ENCODE results near the gene SEMA5A.

SEMA5A gene

DNA sequence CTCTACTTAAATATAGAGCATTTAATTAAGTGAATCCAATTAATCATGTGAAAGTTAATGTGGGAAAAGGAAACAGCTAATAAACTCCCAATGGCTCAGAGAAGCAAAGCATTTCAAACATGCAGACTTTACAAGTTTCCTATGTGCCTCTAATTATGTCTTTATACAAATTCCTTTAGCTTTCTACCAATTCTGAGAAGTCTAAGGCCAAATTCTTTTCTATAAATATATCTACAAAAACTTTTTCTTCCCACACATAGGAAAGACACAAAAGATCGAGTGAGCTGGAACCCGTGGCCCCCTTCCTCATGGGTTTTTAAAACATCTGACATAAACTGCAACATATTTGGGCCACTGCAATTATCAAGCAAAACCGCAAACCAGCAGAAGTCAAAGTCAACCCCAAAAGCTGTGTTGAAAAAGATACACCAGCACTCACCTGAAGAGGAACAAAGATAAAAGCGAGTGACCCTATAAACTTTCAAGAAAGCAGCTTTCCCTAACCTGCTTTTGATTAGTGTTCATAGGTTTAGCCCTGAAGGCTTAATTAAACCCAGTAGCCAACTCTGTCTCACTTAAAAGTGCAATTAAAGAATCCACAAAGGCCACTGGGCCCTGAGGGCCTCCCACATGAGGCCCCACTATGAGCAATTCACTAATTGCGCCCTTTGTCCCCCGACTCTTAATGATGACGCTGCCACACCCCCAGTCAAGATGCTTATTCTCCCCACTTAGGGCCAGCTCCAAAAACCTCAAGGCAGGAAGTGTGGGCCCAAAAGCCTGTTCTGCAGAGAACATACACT is 12.1 kb downstream of the SEMA5A start:
- Histone ChIP-seq H3K9me3 (replicated peaks in 1 of 2; ENCODE audit: control insufficient read depth in 2 of 2, insufficient read depth in 1 of 2, low read depth in 1 of 2, low read length in 2 of 2) (peaks cover 0 to 3% of the 10 kb centered on the region in 2 donors), H3K4me2 (ENCODE audit: insufficient read depth, low read length, poor library complexity, severe bottlenecking) (no peak overlapping the region), H2BK5ac (ENCODE audit: low read length) (no peak overlapping the region), H4K8ac (ENCODE audit: low read depth, low read length) (no peak overlapping the region), H2AFZ (ENCODE audit: low read length) (no peak overlapping the region), H2BK120ac (ENCODE audit: low read depth, low read length) (no peak overlapping the region), H3K4me1 (ENCODE audit: control insufficient read depth in 2 of 2, insufficient read depth in 1 of 2, low read depth in 1 of 2, low read length in 2 of 2) (peaks cover 6 to 10% of the 10 kb centered on the region in 2 donors), H4K91ac (ENCODE audit: low read depth, low read length, poor library complexity) (no peak overlapping the region), H3K36me3 (replicated peaks in 1 of 2; ENCODE audit: control insufficient read depth in 2 of 2, insufficient read depth in 2 of 2, low read length in 2 of 2) (peaks cover 0 to 5% of the 10 kb centered on the region in 2 donors), H3K4me3 (ENCODE audit: low read length in 2 of 2) (no peak overlapping the region), H3K18ac (ENCODE audit: low read length) (no peak overlapping the region), H2BK15ac (ENCODE audit: low read length) (no peak overlapping the region), H3K9ac (ENCODE audit: low read depth, low read length, poor library complexity) (no peak overlapping the region), H3K27me3 (ENCODE audit: control insufficient read depth in 3 of 3, insufficient read depth in 3 of 3, low read depth in 1 of 3, low read length in 3 of 3) (no peaks in the 10 kb centered on the region), H2AK5ac (ENCODE audit: low read depth, low read length) (no peak overlapping the region), H2BK12ac (ENCODE audit: low read length) (no peak overlapping the region), H3K14ac (ENCODE audit: low read length) (no peak overlapping the region), H3K23ac (ENCODE audit: low read depth, low read length, poor library complexity) (no peak overlapping the region), H3K79me1 (ENCODE audit: low read depth, low read length) (peaks cover 6% of the 10 kb centered on the region), H3K4ac (ENCODE audit: low read length) (no peak overlapping the region), H3K27ac (replicated peaks; ENCODE audit: low read length) (peak overlapping the region; percentile 37)
- WGBS, 2 donors (ENCODE audit: extremely low coverage in 2 of 2, insufficient read length in 2 of 2, insufficient replicate concordance in 1 of 2), result no CpG with 5 or more reads among the region's 7 CpGs
- no peak for DNase-seq (ENCODE audit: low spot score)

DNA sequence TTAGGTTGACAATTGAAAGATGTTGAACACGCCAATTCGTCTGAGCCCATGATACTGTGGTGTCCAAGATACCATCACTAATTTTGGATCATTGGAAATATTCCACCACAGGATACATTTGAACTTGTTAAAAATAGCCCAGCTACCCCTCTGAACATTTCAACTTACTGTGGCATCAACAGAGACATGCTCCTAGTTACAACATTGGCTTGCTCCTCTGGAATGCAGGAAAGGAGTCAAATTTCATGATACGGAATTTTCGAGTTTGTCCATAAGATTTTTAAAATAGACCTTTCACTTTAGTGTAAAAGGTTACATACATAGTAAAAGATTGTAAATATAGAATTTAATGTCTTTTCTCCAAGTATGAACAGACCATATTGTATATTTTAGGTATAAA is 12.8 kb downstream of the SEMA5A start:
- no CpG with 5 or more reads among the region's 4 CpGs for whole genome bisulfite sequencing, 2 donors (ENCODE audit: extremely low coverage in 2 of 2, insufficient read length in 2 of 2, insufficient replicate concordance in 1 of 2)

DNA sequence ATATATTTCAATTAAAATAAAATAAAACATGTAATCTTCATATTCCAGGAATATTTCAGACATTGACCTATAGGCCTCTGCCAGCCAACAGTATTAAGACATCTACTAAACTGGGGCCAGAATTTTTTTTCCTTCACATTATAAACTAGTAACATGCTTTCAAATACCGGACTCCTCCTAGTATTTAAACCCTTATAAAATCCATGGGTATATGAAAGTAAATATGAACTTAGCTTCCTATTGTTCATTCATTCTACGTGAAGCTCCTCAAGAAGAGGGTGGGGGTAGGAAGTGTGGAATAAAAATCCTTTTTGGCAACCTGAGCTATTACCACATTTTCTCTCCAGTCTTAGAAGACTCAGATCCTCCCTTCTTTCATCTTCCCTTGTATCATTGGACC is 16.4 kb downstream of the SEMA5A start:
- no peak overlapping the region for H2BK15ac ChIP-seq (ENCODE audit: low read length)
- WGBS, 2 donors (ENCODE audit: extremely low coverage in 2 of 2, insufficient read length in 2 of 2, insufficient replicate concordance in 1 of 2), result no CpG with 5 or more reads among the region's 2 CpGs
- no peak overlapping the region for H3K23ac ChIP-seq (ENCODE audit: low read depth, low read length, poor library complexity)
- H3K14ac ChIP-seq (ENCODE audit: low read length), result no peak overlapping the region
- no peak overlapping the region for H2BK120ac ChIP-seq (ENCODE audit: low read depth, low read length)
- no peak overlapping the region for H3K4me3 ChIP-seq (ENCODE audit: low read length in 2 of 2)
- H2AFZ ChIP-seq (ENCODE audit: low read length), result no peak overlapping the region
- H4K8ac ChIP-seq (ENCODE audit: low read depth, low read length), result no peak overlapping the region
- H3K27ac ChIP-seq (replicated peaks; ENCODE audit: low read length), result no peak overlapping the region
- no peak overlapping the region for H2BK12ac ChIP-seq (ENCODE audit: low read length)
- H3K27me3 ChIP-seq (ENCODE audit: control insufficient read depth in 3 of 3, insufficient read depth in 3 of 3, low read depth in 1 of 3, low read length in 3 of 3), result no peaks in the 10 kb centered on the region
- peaks cover 10 to 11% of the 10 kb centered on the region in 2 donors for H3K4me1 ChIP-seq (ENCODE audit: control insufficient read depth in 2 of 2, insufficient read depth in 1 of 2, low read depth in 1 of 2, low read length in 2 of 2)
- peaks cover 6% of the 10 kb centered on the region for H3K79me1 ChIP-seq (ENCODE audit: low read depth, low read length)
- H3K9me3 ChIP-seq (replicated peaks in 1 of 2; ENCODE audit: control insufficient read depth in 2 of 2, insufficient read depth in 1 of 2, low read depth in 1 of 2, low read length in 2 of 2), result no peaks in the 10 kb centered on the region
- no peak overlapping the region for H3K9ac ChIP-seq (ENCODE audit: low read depth, low read length, poor library complexity)
- H2BK5ac ChIP-seq (ENCODE audit: low read length), result no peak overlapping the region
- H3K18ac ChIP-seq (ENCODE audit: low read length), result no peak overlapping the region
- H2AK5ac ChIP-seq (ENCODE audit: low read depth, low read length), result no peak overlapping the region
- H3K4me2 ChIP-seq (ENCODE audit: insufficient read depth, low read length, poor library complexity, severe bottlenecking), result no peak overlapping the region
- no peak overlapping the region for H4K91ac ChIP-seq (ENCODE audit: low read depth, low read length, poor library complexity)
- H3K4ac ChIP-seq (ENCODE audit: low read length), result no peak overlapping the region
- H3K36me3 ChIP-seq (replicated peaks in 1 of 2; ENCODE audit: control insufficient read depth in 2 of 2, insufficient read depth in 2 of 2, low read length in 2 of 2), result peaks cover 0 to 8% of the 10 kb centered on the region in 2 donors
- no peak for DNase-seq (ENCODE audit: low spot score)

More for the DNA sequence above, 12.8 kb downstream of the SEMA5A start:
- H3K23ac ChIP-seq (ENCODE audit: low read depth, low read length, poor library complexity), result no peak overlapping the region
- H3K36me3 ChIP-seq (replicated peaks in 1 of 2; ENCODE audit: control insufficient read depth in 2 of 2, insufficient read depth in 2 of 2, low read length in 2 of 2), result peaks cover 0 to 5% of the 10 kb centered on the region in 2 donors
- no peak overlapping the region for H3K14ac ChIP-seq (ENCODE audit: low read length)
- no peak overlapping the region for H2BK15ac ChIP-seq (ENCODE audit: low read length)
- H4K91ac ChIP-seq (ENCODE audit: low read depth, low read length, poor library complexity), result no peak overlapping the region
- no peak for DNase-seq (ENCODE audit: low spot score)
- no peak overlapping the region for H3K4me2 ChIP-seq (ENCODE audit: insufficient read depth, low read length, poor library complexity, severe bottlenecking)
- H3K27ac ChIP-seq (replicated peaks; ENCODE audit: low read length), result no peak overlapping the region
- no peak overlapping the region for H2AK5ac ChIP-seq (ENCODE audit: low read depth, low read length)
- H3K4me1 ChIP-seq (ENCODE audit: control insufficient read depth in 2 of 2, insufficient read depth in 1 of 2, low read depth in 1 of 2, low read length in 2 of 2), result peaks cover 6 to 11% of the 10 kb centered on the region in 2 donors
- H2AFZ ChIP-seq (ENCODE audit: low read length), result no peak overlapping the region
- H3K79me1 ChIP-seq (ENCODE audit: low read depth, low read length), result peaks cover 6% of the 10 kb centered on the region
- no peak overlapping the region for H3K4ac ChIP-seq (ENCODE audit: low read length)
- H3K9me3 ChIP-seq (replicated peaks in 1 of 2; ENCODE audit: control insufficient read depth in 2 of 2, insufficient read depth in 1 of 2, low read depth in 1 of 2, low read length in 2 of 2), result peaks cover 0 to 3% of the 10 kb centered on the region in 2 donors
- H4K8ac ChIP-seq (ENCODE audit: low read depth, low read length), result no peak overlapping the region
- H2BK12ac ChIP-seq (ENCODE audit: low read length), result no peak overlapping the region
- no peak overlapping the region for H3K9ac ChIP-seq (ENCODE audit: low read depth, low read length, poor library complexity)
- no peak overlapping the region for H2BK120ac ChIP-seq (ENCODE audit: low read depth, low read length)
- H3K18ac ChIP-seq (ENCODE audit: low read length), result no peak overlapping the region
- H3K27me3 ChIP-seq (ENCODE audit: control insufficient read depth in 3 of 3, insufficient read depth in 3 of 3, low read depth in 1 of 3, low read length in 3 of 3), result no peaks in the 10 kb centered on the region
- H2BK5ac ChIP-seq (ENCODE audit: low read length), result no peak overlapping the region
- no peak overlapping the region for H3K4me3 ChIP-seq (ENCODE audit: low read length in 2 of 2)

DNA sequence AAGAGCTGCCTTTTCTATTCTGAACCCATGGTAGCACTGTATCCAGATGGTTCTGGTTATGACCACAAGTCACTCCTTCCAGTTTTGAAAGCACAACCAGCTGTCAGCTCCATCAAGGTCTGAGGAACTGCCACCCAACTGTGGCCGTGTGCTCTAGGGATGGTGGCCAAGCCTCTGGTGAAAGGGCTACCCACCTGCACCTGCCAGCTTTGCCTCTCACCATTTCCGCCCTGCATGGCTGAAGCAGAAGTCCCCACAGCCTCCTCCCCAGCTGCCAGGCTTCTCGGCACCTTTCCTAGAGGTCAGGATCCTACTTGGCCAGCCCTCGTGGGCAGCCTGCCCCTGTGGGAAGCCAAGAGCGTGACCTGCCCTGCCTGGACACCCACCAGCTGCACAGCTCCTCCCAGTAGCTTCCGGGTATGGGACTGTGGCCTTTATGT is 16.8 kb downstream of the SEMA5A start:
- H3K4ac ChIP-seq (ENCODE audit: low read length), result no peak overlapping the region
- no peak overlapping the region for H3K9ac ChIP-seq (ENCODE audit: low read depth, low read length, poor library complexity)
- H3K14ac ChIP-seq (ENCODE audit: low read length), result no peak overlapping the region
- H3K4me1 ChIP-seq (ENCODE audit: control insufficient read depth in 2 of 2, insufficient read depth in 1 of 2, low read depth in 1 of 2, low read length in 2 of 2), result peaks cover 10 to 11% of the 10 kb centered on the region in 2 donors
- no peaks in the 10 kb centered on the region for H3K27me3 ChIP-seq (ENCODE audit: control insufficient read depth in 3 of 3, insufficient read depth in 3 of 3, low read depth in 1 of 3, low read length in 3 of 3)
- H3K36me3 ChIP-seq (replicated peaks in 1 of 2; ENCODE audit: control insufficient read depth in 2 of 2, insufficient read depth in 2 of 2, low read length in 2 of 2), result peaks cover 0 to 9% of the 10 kb centered on the region in 2 donors
- peaks cover 6% of the 10 kb centered on the region for H3K79me1 ChIP-seq (ENCODE audit: low read depth, low read length)
- H2AFZ ChIP-seq (ENCODE audit: low read length), result no peak overlapping the region
- no peak overlapping the region for H2BK5ac ChIP-seq (ENCODE audit: low read length)
- no peak overlapping the region for H3K27ac ChIP-seq (replicated peaks; ENCODE audit: low read length)
- no peak overlapping the region for H2BK12ac ChIP-seq (ENCODE audit: low read length)
- DNase-seq (ENCODE audit: low spot score), result no peak
- no peak overlapping the region for H2AK5ac ChIP-seq (ENCODE audit: low read depth, low read length)
- H2BK15ac ChIP-seq (ENCODE audit: low read length), result no peak overlapping the region
- no peaks in the 10 kb centered on the region for H3K9me3 ChIP-seq (replicated peaks in 1 of 2; ENCODE audit: control insufficient read depth in 2 of 2, insufficient read depth in 1 of 2, low read depth in 1 of 2, low read length in 2 of 2)
- no CpG with 5 or more reads among the region's 6 CpGs for WGBS, 2 donors (ENCODE audit: extremely low coverage in 2 of 2, insufficient read length in 2 of 2, insufficient replicate concordance in 1 of 2)
- H3K4me2 ChIP-seq (ENCODE audit: insufficient read depth, low read length, poor library complexity, severe bottlenecking), result no peak overlapping the region
- no peak overlapping the region for H4K8ac ChIP-seq (ENCODE audit: low read depth, low read length)
- no peak overlapping the region for H2BK120ac ChIP-seq (ENCODE audit: low read depth, low read length)
- no peak overlapping the region for H4K91ac ChIP-seq (ENCODE audit: low read depth, low read length, poor library complexity)
- H3K23ac ChIP-seq (ENCODE audit: low read depth, low read length, poor library complexity), result peak overlapping the region; percentile 44
- peak overlapping the region in 1 of 2 donors; percentile 61 for H3K4me3 ChIP-seq (ENCODE audit: low read length in 2 of 2)
- peak overlapping the region; percentile 39 for H3K18ac ChIP-seq (ENCODE audit: low read length)
